T-helper 2 cell (primary cell): ENCODE measurements around the gene CFTR.
A peak's percentile ranks its signal among the peaks of the same experiment; 100 is the strongest.

Source experiments
- DNase-seq, 5 experiments: peaks; one replicate each; pipeline versions ENCODE4 v3.0.0 to v3.0.0-alpha.2; 2012 to 2022

The CFTR gene

DNA sequence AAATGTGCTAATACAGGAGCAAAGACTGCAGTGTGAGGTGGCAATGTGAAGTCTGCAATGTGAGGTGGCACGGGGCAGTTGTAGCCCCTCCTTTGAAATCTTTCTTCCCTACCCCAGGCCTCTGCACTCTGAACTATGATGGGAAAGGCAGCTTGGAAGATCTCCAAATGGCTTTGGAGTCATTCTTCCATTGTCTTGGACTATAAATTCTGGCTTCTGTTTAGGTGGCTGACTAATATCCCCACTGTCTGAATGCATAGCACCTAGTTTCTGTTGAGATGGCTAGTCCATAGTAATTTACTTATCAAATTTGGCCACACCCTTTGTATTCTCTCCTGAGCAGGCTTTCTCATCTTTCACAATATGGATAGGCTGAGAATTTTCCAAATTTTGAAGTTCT is 175.0 kb downstream of the CFTR start:
- DNase-seq = no peak

DNA sequence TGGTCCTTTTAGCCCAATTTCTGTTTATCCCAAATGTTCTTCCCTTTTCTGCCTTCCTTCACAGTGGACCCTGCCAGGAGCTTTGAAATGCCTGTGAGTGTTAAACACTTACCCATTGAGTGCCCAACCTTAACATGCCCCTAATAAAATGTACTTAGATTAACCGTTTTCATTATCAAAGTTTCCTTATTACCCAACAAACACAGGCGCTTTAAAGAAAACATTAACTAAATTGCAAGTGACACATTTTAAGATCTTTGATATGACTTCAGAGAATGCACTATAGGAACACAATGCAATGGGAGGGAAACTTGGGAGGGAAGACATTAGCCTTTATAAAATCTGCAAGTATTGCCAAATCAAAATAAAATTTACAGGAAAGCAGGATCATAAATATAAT is 177.0 kb downstream of the CFTR start:
- no peak for DNase-seq

DNA sequence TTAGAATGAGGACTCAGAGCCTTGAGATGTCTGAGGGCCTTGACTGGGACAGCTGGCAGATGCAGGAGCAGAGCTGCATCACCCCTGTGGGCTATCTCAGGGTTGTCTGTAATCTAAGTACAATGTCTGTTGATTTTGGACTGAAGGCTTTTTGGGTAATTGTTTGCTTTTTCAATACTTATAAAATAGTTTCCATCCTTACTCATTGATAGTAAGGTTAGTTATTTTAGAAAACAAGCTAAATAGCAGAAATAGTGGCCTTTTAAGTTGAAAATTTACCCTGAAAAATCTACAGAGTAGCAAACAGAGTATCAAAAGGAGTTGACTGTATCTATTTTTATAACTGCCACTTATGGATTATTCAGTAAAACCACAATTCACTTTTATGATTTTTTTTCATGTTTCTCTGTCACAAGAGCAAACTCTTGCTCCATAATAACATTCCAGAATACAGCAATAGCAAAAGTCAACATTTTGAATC is 179.7 kb downstream of the CFTR start:
- no peak for DNase-seq

DNA sequence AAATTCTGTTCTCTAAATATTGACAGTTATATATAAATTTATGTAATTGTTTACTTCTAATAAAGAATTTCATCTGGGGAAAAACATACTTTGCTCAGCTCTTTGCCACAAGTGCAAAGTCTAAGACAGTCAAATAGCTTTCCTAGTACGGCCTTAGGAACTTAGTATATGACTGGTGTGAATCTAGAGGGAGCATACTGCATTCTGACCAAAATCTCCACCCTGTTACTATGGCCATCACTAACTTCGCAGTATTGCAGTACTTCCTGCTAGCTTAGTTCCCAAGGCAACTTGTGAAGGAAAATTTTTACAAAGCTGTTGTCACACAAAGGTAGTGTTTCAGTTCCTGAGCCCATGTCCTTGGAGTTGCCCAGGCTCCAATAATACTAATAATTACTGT is 181.5 kb downstream of the CFTR start:
- no peak for DNase-seq

DNA sequence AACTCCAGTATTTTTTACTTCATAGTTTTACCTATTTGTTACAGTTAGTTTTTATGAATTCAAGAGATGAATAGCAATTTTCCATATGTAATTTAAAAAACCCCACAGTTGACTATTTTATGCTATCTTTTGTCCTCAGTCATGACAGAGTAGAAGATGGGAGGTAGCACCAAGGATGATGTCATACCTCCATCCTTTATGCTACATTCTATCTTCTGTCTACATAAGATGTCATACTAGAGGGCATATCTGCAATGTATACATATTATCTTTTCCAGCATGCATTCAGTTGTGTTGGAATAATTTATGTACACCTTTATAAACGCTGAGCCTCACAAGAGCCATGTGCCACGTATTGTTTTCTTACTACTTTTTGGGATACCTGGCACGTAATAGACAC is 184.2 kb downstream of the CFTR start:
- DNase-seq = no peak

DNA sequence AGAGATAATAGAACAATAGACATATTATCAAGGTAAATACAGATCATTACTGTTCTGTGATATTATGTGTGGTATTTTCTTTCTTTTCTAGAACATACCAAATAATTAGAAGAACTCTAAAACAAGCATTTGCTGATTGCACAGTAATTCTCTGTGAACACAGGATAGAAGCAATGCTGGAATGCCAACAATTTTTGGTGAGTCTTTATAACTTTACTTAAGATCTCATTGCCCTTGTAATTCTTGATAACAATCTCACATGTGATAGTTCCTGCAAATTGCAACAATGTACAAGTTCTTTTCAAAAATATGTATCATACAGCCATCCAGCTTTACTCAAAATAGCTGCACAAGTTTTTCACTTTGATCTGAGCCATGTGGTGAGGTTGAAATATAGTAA is 185.5 kb downstream of the CFTR start:
- no peak for DNase-seq

DNA sequence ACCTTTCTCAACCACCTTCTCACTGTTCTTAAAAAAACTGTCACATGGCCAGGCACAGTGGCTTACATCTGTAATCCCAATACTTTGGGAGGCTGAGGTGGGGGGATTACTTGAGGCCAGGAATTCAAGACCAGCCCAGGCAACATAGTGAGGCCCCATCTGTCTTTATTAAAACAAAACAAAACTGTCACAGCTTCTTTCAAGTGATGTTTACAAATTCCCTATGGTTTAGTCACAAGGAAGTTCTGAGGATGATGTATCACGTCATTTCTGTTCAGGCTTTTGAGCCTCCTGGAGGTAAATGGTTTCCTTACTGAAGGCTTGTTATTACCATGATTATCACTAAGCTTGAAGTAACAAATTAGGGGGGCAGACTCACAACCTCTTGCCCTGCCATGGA is 186.2 kb downstream of the CFTR start:
- DNase-seq = no peak

DNA sequence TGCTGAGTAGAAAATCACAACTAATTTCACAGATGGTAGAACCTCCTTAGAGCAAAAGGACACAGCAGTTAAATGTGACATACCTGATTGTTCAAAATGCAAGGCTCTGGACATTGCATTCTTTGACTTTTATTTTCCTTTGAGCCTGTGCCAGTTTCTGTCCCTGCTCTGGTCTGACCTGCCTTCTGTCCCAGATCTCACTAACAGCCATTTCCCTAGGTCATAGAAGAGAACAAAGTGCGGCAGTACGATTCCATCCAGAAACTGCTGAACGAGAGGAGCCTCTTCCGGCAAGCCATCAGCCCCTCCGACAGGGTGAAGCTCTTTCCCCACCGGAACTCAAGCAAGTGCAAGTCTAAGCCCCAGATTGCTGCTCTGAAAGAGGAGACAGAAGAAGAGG is 186.9 kb downstream of the CFTR start:
- no peak for DNase-seq

DNA sequence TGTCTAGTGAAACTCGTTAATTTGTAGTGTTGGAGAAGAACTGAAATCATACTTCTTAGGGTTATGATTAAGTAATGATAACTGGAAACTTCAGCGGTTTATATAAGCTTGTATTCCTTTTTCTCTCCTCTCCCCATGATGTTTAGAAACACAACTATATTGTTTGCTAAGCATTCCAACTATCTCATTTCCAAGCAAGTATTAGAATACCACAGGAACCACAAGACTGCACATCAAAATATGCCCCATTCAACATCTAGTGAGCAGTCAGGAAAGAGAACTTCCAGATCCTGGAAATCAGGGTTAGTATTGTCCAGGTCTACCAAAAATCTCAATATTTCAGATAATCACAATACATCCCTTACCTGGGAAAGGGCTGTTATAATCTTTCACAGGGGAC is 187.6 kb downstream of the CFTR start:
- no peak for DNase-seq

DNA sequence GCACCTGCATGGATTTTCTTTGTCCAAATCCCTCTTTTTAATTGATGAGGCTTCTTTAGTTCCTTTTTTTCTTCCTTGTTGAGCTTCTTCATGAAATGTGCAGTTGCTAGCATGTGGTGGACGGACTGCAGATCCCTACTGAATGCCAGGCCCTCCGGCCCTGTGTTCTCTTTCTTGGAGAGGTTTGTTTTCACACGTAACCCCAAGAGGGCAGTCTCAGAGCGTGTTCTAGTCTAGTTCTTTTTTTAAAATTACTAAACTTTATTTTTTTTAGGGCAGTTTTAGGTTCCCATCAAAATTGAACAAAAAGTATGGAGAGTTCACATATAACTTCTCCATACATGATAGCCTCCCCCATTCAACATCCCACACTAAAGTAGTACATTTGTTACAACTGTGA is 190.0 kb downstream of the CFTR start:
- no peak for DNase-seq

DNA sequence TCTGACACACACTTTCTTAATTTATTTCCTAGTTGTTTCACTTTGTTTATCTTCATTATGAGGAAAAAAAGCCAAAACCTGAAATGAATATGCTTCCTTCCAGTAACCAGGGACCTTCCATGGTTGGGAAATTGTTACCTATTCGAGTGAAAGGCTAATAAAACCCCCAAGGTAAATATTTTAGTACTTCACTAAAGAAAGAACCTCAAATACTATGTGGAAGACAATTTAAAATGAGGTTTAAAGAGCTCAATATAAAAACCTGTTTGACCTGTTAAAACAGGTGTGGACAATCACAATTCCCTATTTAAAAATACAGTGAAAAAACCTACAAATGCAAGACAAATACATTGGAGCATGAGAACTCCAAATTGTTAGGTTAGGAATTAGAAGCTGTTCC is 192.6 kb downstream of the CFTR start:
- no peak for DNase-seq

DNA sequence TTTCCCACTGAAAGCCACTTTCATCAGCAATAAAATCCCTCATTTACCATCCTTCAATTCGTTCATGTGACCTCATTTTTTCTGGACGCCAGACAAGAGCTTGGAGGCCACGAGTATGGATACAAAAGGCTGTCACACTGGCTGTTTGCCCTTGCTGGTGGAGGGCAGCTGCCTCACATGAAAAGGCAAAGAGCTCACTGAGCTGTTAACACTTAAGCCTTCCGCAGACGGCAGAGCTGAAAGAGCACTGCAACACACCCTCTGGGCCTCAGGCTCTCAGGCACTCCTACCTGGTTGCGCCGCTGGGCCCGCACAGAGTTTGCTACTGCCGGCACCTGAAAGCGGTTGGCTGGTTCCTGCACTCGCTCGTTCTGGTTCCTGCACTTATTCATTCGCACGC is 193.5 kb downstream of the CFTR start:
- no peak for DNase-seq

DNA sequence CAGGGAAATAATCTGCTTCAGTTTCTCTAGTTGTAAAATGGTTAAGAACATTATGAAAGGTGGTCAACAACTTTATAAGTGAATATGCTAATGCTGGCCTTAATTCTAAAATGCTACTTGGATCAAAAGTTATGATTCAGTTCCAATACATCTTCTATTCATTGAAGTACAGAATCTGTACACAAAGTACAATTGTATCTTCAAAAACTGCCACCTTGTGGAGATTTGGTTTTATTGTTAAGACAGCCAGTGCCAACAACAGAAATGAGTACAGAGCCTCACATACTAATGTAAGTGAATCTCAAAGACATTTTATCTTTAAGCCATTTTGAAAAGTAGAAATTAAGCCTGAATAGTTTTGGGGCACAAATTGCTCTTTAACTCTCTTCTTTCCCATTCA is 194.0 kb downstream of the CFTR start:
- DNase-seq = peak in 1 of 5 experiments; percentile 63

DNA sequence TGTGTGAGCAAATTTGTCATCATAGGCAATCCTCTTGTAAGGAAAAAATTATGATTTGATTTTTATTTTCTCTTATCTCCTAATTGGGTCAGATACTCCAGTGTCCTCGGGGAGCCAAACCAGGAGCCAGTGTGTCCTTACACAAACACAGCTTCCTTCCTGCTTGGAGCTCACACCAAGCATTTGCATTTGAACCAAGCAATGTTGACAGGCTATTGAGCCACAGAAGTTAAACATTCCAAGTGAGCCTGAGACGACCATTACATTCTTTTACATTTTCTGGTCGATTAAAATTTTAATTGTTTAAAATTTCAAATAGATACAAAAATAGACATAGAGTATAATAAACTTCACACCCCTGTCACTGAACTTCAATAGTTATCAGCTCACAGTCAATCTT is 194.8 kb downstream of the CFTR start:
- DNase-seq = no peak

DNA sequence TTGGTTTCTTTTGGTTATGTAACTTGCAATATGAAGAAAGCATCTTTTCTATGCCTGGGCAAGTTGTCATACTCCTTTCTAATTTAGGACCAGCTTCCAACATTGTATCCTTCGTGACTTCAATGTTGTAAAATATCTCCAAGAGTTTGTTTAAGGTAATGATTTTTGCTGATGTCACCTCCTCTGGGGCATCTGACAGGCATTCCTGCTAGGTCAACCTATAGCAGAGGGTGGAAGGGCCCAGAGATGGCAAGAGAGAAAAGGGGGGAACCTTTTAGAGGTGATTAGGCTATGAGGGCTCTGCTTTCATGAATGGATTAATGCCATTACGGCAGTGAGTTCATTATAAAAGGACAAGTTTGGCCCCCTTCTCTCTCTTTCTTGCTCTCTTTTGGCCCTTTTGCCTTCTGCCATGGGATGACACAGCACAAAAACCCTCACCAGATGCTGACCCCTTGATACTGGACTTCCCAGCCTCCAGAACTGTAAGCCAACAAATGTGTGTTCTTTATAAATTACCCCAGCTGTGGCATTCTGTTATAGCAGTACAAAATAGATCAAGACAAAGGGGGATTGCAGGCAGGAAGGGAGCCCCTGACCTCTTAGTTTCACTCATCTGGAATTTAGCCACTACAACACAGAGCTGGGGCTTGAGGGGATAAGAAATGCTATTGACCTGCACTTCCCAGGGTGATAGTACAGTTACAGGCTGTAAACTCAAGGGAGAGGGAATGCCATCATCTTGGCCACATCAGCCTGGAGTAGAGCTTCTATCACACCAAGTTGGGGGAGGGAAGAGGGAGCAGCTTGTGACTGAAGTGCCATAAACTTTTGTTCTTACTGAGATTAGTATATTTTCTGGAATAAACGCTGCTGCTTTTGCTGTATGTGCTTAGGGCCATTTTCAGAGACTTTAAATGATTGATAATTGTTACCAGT is 195.9 kb downstream of the CFTR start:
- no peak for DNase-seq

DNA sequence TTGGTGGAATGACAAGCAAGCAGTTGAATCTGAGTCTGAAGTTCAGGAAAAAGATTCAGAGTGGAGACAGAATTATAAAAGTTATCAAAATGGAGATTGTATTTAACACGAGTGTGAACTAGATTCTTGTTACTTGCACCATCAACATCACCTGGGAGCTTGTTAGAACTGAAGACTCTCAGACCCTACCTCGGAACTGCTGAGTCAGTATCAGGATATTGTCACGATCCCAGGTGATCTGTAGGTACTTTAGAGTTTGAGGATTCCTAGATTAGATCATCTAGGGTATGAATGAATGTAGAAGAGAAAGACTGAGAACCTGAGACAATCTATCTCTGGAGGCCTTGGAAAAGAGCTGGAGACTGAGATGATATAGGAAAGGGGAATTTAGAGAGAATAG is 199.3 kb downstream of the CFTR start:
- DNase-seq = no peak

DNA sequence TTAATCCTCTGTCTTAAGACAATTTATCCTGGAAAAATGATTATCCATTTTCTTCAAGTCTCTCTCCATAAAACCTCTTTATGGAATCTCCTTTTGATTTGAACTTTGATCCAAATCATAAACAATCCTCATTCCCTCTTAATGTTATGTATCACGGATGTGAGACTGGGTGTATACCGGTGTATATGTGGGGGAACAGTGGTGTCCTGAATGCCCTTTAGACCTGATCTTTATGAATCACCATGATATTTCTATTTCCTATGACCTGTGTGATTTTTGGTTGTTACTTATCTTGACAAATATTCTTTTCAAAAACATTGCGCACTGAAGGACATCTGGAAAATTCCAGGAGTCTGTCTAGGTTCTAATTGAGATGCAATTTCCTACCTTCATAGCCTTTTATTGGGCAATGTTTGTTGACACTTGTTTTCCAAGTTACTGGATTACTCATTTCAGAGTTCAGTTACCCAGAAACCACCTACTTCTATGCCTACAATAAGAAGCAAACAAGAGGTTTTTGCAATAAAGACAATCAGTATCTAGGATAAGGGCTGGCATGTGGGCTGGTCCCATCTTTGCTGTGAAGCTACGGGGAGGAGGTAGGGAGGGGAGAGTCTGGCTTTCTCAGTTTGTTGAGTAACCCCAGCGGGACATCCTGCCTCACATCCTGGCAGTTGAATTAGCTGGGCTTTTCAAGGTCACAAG is 203.0 kb downstream of the CFTR start:
- no peak for DNase-seq

DNA sequence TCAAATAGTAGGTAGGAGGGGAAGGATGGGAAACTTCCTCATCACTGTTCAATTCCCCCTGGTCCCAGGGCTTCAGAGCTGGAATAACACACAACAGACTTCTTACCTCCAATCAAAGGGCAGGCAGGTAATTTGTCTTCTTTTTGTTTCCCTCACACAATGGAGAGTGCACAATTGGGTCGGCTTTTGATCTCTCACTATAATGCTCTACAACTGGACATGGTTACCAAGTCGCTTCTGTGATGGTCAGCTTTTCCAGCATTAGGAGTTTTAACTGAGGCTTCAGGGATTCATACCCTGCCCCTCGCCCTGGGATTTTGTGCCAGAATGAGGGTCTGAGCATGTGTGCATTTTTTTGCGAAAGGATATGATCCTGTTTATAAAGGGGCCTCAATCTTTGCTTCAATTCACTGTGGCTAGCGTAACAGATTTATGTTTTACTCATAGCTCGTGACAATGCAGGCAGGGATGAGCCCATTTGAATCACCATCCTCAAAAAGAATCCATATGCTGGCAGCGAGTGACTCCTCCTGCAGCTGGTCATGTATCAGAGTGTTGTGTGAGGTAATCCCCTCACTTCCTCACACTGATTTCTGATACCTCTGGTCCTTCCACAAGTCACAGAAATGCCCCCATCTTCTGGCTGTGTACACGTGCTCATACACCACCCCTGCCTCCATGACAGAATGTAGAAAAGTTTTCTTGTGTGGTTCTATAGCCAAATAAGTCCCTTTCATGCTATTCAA is 203.8 kb downstream of the CFTR start:
- DNase-seq = no peak

DNA sequence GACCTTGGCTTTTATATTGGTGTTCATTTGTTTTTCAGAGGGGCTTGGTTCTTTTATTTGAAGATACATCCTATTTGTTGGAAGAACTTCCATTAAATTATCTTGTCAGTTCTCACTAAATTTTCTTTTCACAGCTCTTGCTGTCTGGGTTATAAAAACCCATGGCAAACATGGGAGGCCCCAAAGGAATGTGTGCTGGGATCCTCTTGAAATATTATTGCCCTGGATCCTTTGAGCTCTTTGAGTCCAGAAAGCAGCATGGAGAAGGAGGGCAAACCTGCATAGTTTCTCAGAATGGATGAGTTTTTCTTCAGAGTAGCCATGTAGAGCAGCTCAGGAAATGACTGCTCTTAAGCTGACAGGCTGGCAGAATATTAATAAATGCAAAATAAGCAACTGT is 206.0 kb downstream of the CFTR start:
- DNase-seq = no peak

DNA sequence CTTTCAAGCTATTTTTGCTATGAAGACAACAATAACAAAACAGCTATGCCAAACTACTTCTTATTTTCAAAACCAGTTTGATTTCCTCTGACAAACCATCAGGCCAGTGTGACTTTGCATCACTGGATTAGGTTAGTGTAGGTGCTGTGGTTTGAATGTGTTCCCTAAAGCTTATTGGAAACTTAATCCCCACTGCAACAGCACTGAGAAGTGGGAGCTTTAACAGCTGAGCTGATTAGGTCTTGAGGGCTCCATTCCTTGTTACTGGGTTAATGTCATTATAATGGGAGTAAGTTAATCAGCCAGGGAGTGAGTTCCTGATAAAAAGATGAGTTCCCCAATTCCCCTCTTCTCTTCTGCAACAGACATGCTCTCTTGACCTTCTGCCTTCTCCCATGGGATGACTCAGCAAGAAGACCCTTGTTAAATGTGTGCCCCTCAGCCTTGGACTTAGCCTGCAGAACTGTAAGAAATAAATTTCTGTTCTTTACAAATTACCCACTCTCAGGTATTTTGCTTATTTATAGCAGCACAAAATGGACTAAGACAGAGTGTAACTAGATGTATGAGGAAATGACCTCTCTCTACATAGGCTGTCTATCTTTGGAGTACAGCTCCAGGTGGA is 206.6 kb downstream of the CFTR start:
- no peak for DNase-seq

DNA sequence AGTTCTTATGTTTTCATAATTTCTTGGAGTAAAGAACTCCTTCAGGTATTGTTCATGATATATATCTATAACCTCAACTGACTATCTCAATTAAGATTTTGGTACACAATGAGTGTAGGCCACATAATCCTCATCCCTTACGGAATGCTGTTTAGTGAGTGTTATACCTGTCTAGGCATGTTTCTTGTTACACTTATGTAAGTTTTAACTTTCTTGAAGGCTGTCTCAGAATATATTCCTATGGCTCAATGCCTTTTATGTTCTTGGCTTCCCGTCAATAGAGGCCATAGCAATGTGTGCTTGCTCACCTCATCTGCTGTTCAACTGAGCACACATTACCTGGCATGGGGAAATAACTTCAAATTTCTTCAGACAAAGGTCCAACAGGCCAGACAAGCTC is 208.3 kb downstream of the CFTR start:
- DNase-seq = no peak

DNA sequence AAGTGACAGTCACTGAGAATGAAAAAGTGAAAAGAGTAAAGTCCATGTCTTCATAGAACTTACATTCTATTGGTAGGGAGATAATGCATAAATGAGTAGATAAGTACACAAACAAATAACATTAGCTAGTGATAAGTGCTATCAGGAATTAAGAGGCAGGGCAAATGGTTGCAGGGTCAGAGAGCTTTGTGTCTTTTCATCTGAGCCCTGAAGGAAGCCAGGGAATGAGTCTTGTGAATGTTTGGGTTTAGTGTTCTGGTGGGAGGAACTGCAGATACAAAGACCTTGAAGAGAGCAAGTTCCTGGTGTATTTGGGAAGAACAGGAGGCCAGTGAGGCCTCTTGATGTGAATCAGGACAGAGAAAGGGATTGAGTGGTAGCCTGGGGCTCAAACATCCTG is 209.6 kb downstream of the CFTR start:
- DNase-seq = no peak

DNA sequence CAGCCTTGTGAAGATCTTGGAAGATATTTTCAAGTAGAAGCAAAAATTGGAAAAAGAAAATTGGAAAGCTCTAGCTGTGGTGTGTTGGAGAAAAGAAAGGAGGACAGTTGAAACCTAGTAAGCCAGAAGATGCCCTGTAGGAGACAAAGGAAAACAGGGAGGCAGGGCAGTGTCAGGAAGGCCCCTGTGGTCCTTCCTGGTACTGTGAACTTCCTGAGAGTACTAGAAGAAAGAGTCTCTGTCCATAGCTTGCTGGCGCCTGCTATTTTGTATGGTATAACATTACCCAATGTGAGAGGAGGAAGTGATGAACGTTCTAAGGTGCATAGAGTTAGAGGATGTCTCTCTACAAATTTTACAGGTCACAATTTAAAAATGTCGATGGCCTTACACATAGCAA is 210.3 kb downstream of the CFTR start:
- no peak for DNase-seq
